Lower leg skin (tissue), 3 donors: ENCODE data around the gene UQCR10.

Experiments
- POLR2A ChIP-seq, 2 donors: fragments of 450-650 bp; IDR thresholded peaks; one replicate each; pipeline ENCODE4 v1.6.1; 2016 to 2017; ENCODE audit warnings: antibody characterized with exemption in 2 of 2, mild to moderate bottlenecking in 1 of 2, moderate library complexity in 1 of 2
- TF ChIP-seq, protein P1 (sequence below), 3 donors: fragments of 450-650 bp; IDR thresholded peaks; one replicate each; pipeline ENCODE4 v1.5.1; 2016; ENCODE audit warnings: antibody characterized with exemption in 3 of 3, mild to moderate bottlenecking in 3 of 3, moderate library complexity in 2 of 3

DNA sequence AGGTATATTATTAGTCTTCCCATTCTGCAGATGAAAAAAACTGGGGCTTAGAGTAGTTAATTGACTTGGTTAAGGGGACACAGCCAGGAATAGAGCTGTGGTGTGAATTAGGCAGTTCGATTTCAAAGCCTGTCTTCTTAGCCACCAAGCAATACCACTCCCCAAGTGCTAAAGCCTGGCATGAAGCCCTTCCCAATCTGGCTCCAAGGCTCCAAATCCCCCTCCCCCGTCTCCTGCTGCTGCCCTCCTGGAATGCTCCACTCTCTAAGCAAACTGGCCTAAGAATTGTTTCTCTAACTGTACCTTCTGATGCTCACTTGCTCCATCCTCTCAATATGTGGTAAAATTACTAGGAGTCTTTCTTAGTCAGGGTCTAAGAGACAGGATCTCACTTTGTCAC, 52.3 kb downstream of the UQCR10 start:
- TF ChIP-seq POLR2A (IDR thresholded peaks at IDR 0.05) = no peak
- TF ChIP-seq, protein P1, sequence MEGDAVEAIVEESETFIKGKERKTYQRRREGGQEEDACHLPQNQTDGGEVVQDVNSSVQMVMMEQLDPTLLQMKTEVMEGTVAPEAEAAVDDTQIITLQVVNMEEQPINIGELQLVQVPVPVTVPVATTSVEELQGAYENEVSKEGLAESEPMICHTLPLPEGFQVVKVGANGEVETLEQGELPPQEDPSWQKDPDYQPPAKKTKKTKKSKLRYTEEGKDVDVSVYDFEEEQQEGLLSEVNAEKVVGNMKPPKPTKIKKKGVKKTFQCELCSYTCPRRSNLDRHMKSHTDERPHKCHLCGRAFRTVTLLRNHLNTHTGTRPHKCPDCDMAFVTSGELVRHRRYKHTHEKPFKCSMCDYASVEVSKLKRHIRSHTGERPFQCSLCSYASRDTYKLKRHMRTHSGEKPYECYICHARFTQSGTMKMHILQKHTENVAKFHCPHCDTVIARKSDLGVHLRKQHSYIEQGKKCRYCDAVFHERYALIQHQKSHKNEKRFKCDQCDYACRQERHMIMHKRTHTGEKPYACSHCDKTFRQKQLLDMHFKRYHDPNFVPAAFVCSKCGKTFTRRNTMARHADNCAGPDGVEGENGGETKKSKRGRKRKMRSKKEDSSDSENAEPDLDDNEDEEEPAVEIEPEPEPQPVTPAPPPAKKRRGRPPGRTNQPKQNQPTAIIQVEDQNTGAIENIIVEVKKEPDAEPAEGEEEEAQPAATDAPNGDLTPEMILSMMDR (IDR thresholded peaks at IDR 0.05) = no peak
